GM12865 (cell line): Measurements from ENCODE around the gene CCT5.

ENCODE experiments used
- DNase-seq: peaks from one replicate; pipeline ENCODE4 v3.0.0; 2010; ENCODE audit warnings: low read depth
- H3K4me3 ChIP-seq: 2 replicates; pipeline ENCODE4 v1.5.1; 2011; ENCODE audit warnings: mild to moderate bottlenecking, low read depth, low read length, control low read depth
- CTCF ChIP-seq: IDR thresholded peaks from 2 replicates; pipeline ENCODE4 v1.5.1; 2011; ENCODE audit warnings: low read length, control low read depth, low read depth, inconsistent platforms; ENCODE audit not compliant: insufficient read depth; ENCODE audit errors: missing control alignments

Gene CCT5

GRCh38 chr5:10215366-10215765, 34.7 kb upstream of the CCT5 start:
- TF ChIP-seq CTCF, result no peak
- no peak for DNase-seq
- no peak overlapping the region for H3K4me3 ChIP-seq

- DNase-seq, result no peak
- TF ChIP-seq CTCF, result no peak
- H3K4me3 ChIP-seq, result no peak overlapping the region
Observed at GRCh38 chr5:10216107-10216506, 34.0 kb upstream of the CCT5 start.

GRCh38 chr5:10218658-10219057, 31.4 kb upstream of the CCT5 start:
- no peak for DNase-seq
- H3K4me3 ChIP-seq, result no peak overlapping the region

GRCh38 chr5:10219068-10219467, 31.0 kb upstream of the CCT5 start:
- no peak overlapping the region for H3K4me3 ChIP-seq
- DNase-seq, result no peak
- no peak for TF ChIP-seq CTCF

More at GRCh38 chr5:10218658-10219057, 31.4 kb upstream of the CCT5 start:
- TF ChIP-seq CTCF, result no peak

- H3K4me3 ChIP-seq, result no peak overlapping the region
- DNase-seq, result no peak
- TF ChIP-seq CTCF, result no peak
Observed at GRCh38 chr5:10220248-10220647, 29.8 kb upstream of the CCT5 start.

GRCh38 chr5:10222326-10222725, 27.8 kb upstream of the CCT5 start:
- H3K4me3 ChIP-seq, result no peak overlapping the region
- TF ChIP-seq CTCF, result no peak
- no peak for DNase-seq

GRCh38 chr5:10227379-10227778, 22.7 kb upstream of the CCT5 start:
- no peak overlapping the region for H3K4me3 ChIP-seq
- no peak for TF ChIP-seq CTCF
- DNase-seq, result no peak
